ENCODE measurements around the gene MED13L. TPM values are rescaled to one million over a fixed set of nuclear protein-coding genes. Genes with fewer than 3 reads are reported as not detected.

The MED13L gene
- total and polyA plus RNA-seq, 3 donors from 2014 or later: 56.4 to 173 (median 133) TPM

DNA sequence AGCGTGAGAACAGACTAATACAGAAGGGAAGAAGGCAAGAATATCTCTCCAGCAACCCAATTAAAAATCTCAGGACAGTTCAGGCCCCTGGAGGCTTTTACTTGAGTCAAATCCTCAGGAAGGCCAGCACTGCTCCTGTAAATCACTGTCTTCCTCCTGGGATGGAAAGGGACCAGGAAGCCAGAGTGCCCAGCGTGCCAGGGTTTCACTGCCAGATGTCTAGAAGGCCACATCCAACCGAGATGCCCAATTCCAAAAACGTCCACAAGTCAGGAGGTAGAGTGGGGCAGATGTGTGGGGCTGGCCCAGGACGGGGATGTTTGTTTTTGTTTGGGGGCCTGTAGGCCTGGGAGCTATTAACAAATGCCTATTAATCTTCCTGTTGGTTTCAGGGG lies 332.0 kb downstream of the MED13L start:
- H3K9me3 ChIP-seq: no peaks in the 10 kb centered on the region
- 70 to 76% methylated on average over 5 of the region's 5 CpGs for WGBS, 2 donors
- TF ChIP-seq POLR2A (IDR thresholded peaks at IDR 0.05): no peak
- TF ChIP-seq, protein P1, sequence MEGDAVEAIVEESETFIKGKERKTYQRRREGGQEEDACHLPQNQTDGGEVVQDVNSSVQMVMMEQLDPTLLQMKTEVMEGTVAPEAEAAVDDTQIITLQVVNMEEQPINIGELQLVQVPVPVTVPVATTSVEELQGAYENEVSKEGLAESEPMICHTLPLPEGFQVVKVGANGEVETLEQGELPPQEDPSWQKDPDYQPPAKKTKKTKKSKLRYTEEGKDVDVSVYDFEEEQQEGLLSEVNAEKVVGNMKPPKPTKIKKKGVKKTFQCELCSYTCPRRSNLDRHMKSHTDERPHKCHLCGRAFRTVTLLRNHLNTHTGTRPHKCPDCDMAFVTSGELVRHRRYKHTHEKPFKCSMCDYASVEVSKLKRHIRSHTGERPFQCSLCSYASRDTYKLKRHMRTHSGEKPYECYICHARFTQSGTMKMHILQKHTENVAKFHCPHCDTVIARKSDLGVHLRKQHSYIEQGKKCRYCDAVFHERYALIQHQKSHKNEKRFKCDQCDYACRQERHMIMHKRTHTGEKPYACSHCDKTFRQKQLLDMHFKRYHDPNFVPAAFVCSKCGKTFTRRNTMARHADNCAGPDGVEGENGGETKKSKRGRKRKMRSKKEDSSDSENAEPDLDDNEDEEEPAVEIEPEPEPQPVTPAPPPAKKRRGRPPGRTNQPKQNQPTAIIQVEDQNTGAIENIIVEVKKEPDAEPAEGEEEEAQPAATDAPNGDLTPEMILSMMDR (IDR thresholded peaks at IDR 0.05): no peak
- H3K4me3 ChIP-seq: no peak overlapping the region
- no peak for DNase-seq
- H3K4me1 ChIP-seq: no peaks in the 10 kb centered on the region
- no peaks in the 10 kb centered on the region for H3K36me3 ChIP-seq (ENCODE audit: low read depth, missing control alignments)
- H3K27me3 ChIP-seq: no peaks in the 10 kb centered on the region
- no peak overlapping the region for H3K27ac ChIP-seq
- intact Hi-C loops (cut with DNase I; ENCODE audit: low total_unique reads): no loop called here

DNA sequence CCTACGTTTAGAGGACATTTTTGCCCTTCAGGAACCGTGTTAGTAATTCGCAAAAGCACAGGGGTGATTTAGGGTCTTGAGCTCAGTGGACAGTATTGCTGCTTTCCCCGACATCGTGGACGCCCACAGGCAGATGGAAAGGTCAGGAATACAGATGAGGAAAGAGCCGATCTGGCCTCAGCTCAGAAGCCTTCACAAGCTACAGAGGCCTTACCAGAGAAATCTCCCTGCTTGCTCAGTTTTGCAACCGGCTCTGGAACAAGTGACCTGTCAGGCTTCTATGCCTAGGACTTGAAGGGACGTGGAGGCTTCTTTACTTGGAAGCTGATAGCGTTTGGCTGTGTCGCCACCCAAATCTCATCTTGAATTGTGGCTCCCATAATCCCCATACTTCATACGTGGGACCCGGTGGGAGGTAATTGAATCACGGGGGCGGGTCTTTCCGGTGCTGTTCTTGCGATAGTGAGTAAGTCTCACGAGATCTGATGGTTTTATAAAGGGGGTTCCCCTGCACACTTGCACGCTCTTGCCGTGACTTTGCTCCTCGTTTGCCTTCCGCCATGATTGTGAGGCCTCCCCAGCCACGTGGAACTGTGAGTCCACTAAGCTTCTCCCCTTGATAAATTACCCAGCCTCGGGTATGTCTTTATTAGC lies 332.5 kb downstream of the MED13L start:
- intact Hi-C loops (cut with DNase I; ENCODE audit: low total_unique reads): no loop called here
- H3K4me3 ChIP-seq: no peak overlapping the region

DNA sequence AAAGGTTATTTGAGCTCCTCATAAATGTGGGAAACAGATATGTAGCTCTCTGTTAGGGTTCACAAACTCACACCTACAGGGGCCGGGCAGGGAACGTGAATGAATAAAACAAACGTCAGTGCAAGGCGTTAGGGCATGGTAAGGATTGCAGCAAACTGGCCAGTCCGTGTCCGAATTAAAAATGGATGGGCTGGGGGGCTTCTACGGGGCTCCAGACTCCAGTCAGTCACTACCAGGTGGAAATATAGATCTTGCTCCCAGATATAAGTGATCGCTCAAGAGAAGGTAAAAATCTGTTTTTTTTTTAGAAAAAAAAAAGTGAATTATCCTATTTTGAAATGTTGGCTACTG lies 333.1 kb downstream of the MED13L start:
- Histone ChIP-seq H3K9me3 (no peaks in the 10 kb centered on the region), H3K36me3 (ENCODE audit: low read depth, missing control alignments) (no peaks in the 10 kb centered on the region), H3K4me1 (no peaks in the 10 kb centered on the region), H3K4me3 (no peak overlapping the region), H3K27me3 (no peaks in the 10 kb centered on the region), H3K27ac (no peak overlapping the region)
- no peak for TF ChIP-seq POLR2A (IDR thresholded peaks at IDR 0.05)
- TF ChIP-seq, protein P1 (IDR thresholded peaks at IDR 0.05): no peak
- 77% methylated on average over 8 of the region's 8 CpGs for WGBS, 2 donors
- intact Hi-C loops (cut with DNase I; ENCODE audit: low total_unique reads): no loop called here
- DNase-seq: no peak

More for the DNA sequence above, 332.5 kb downstream of the MED13L start:
- Histone ChIP-seq H3K36me3 (ENCODE audit: low read depth, missing control alignments) (no peaks in the 10 kb centered on the region), H3K27ac (no peak overlapping the region), H3K9me3 (no peaks in the 10 kb centered on the region), H3K27me3 (no peaks in the 10 kb centered on the region), H3K4me1 (no peaks in the 10 kb centered on the region)
- TF ChIP-seq, protein P1 (IDR thresholded peaks at IDR 0.05): no peak
- TF ChIP-seq POLR2A (IDR thresholded peaks at IDR 0.05): no peak
- DNase-seq: peak; percentile 36
- WGBS, 2 donors: 52 to 69% methylated on average over 23 to 24 of the region's 24 CpGs

DNA sequence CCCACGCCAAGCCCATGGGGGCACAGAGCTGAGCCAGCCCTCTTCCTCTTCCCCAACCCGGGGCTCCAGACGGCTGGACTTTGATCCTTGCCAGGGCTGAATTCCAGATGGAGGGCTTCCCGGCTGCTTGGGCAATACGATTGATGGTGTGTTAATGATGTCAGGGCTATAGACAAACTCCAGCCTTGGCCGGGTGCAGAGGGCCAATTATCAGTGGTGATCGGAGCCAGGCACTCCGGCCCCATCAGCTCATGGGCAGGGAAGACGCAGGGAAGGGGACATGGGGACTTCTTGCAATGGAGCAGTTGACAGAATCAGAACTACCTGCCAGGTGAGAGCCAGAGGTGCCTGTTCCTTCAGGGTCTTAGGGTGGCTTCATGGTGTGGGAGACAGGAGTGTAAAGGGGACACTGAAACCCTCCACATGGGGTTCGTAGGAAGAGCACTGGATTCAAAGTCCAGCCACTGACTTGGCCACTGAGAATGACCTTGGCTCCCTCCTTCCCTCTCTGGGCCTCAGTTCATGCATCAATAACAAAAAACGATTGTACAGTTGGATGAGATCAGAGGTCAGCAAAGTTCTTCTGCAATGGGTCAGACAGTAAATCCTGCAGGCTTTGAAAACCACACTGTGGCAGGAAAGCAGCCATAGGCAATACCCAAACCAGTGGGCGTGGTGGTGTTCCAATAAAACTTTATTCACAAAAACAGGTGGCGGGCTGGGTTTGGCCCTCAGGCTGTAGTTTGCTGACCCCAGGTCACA lies 333.7 kb downstream of the MED13L start:
- Histone ChIP-seq H3K36me3 (ENCODE audit: low read depth, missing control alignments) (no peaks in the 10 kb centered on the region), H3K27me3 (no peaks in the 10 kb centered on the region), H3K4me3 (no peak overlapping the region), H3K9me3 (no peaks in the 10 kb centered on the region), H3K27ac (no peak overlapping the region), H3K4me1 (no peaks in the 10 kb centered on the region)
- intact Hi-C loops (cut with DNase I; ENCODE audit: low total_unique reads): no loop called here
- DNase-seq: no peak
- TF ChIP-seq POLR2A (IDR thresholded peaks at IDR 0.05): no peak
- TF ChIP-seq, protein P1 (IDR thresholded peaks at IDR 0.05): no peak
- WGBS, 2 donors: 74% methylated on average over 6 to 13 of the region's 13 CpGs

DNA sequence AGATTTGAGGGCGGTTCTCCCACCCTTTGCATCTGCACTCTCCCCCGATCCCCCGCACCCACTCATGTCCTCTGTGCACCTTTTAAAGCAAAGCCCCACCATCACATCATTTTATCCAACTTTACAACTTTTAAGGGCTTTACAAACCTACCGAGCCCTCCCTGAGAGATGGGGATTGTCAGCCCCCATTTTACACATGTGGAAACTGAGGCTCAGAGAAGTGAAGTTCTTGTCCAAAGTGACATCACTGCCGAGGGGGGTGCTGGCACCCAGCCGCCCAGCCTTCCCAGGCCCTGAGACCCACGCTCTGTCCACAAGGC lies 334.2 kb downstream of the MED13L start:
- no peaks in the 10 kb centered on the region for H3K36me3 ChIP-seq (ENCODE audit: low read depth, missing control alignments)
- no peak overlapping the region for H3K27ac ChIP-seq
- no peak overlapping the region for H3K4me3 ChIP-seq
- TF ChIP-seq, protein P1 (IDR thresholded peaks at IDR 0.05): no peak
- no peaks in the 10 kb centered on the region for H3K4me1 ChIP-seq
- no peaks in the 10 kb centered on the region for H3K27me3 ChIP-seq
- no peak for DNase-seq
- intact Hi-C loops (cut with DNase I; ENCODE audit: low total_unique reads): no loop called here
- no peaks in the 10 kb centered on the region for H3K9me3 ChIP-seq
- WGBS, 2 donors: 88 to 92% methylated on average over 6 to 7 of the region's 7 CpGs

Data from testis (tissue), 3 donors.